ENCODE data around the gene TLE7.

The TLE7 gene

DNA sequence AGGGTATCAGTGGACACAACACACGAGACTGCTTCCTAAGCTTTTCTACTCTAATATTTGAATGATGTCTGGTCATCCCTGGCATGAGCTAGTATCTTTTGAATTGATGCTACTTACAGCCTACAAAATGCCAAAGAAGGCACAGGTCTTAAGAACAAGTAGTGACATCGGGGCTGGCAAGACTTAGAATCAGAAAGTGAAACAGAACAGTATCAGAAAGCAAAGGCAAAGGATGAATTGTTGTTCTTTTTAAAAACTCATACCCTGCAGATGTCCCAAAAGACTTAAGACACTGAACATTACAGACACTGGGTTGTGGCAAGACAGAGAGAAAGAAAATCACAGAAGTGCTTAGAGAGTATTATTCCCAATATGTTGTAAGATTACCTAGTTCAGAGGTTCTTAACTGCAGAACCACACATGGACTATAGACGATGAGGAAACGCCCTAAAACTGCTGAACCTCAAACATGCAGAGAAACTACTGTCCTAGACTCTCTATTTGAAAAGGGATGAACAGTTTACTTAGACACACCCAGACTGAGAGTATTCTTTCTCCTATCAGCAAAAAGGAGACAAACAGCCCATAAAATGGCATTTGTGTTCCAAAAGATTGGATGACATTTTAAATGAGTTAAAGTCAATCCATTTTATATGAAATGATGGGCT is 34.7 kb upstream of the TLE7 start:
- H3K4me3 ChIP-seq (IDR thresholded peaks at IDR 0.05; ENCODE audit: insufficient read depth, low read depth, low read length) = no peak overlapping the region
- H3K79me2 ChIP-seq (ENCODE audit: insufficient read depth, low read depth) = no peaks in the 10 kb centered on the region
- H2AFZ ChIP-seq (ENCODE audit: low read depth) = no peak overlapping the region
- H3K4me2 ChIP-seq = no peak overlapping the region
- H4K20me1 ChIP-seq (ENCODE audit: insufficient read depth) = no peaks in the 10 kb centered on the region
- H3K36me3 ChIP-seq (ENCODE audit: insufficient read depth) = no peaks in the 10 kb centered on the region
- H3K27ac ChIP-seq = no peak overlapping the region
- no peak overlapping the region for H3K9ac ChIP-seq
- no peaks in the 10 kb centered on the region for H3K4me1 ChIP-seq (ENCODE audit: low read depth, poor library complexity, severe bottlenecking)
- no peaks in the 10 kb centered on the region for H3K27me3 ChIP-seq (ENCODE audit: insufficient read depth, low read depth)
- TF ChIP-seq, protein P1, sequence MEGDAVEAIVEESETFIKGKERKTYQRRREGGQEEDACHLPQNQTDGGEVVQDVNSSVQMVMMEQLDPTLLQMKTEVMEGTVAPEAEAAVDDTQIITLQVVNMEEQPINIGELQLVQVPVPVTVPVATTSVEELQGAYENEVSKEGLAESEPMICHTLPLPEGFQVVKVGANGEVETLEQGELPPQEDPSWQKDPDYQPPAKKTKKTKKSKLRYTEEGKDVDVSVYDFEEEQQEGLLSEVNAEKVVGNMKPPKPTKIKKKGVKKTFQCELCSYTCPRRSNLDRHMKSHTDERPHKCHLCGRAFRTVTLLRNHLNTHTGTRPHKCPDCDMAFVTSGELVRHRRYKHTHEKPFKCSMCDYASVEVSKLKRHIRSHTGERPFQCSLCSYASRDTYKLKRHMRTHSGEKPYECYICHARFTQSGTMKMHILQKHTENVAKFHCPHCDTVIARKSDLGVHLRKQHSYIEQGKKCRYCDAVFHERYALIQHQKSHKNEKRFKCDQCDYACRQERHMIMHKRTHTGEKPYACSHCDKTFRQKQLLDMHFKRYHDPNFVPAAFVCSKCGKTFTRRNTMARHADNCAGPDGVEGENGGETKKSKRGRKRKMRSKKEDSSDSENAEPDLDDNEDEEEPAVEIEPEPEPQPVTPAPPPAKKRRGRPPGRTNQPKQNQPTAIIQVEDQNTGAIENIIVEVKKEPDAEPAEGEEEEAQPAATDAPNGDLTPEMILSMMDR (conservative IDR thresholded peaks at IDR 0.05; ENCODE audit: low read depth, low read length) = no peak

DNA sequence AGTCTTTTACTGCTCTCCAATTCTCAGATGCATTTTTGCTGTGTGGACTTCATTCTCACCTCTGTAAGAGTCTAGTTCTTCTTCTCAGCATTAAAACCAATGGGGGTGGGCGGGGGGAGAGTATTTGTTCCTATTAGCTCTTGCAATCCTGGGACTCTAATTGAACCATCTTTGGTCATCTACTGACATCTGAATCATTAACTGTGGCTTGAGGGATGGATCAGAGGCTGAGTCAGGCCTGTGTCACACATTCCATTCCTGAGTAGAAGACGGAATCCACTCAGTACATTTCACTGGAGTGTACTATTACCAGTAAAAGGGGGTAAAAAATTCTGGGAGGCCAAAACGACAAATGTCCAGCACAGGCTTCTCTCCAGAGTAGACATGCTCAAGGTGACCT is 33.0 kb upstream of the TLE7 start:
- Histone ChIP-seq H2AFZ (ENCODE audit: low read depth) (no peak overlapping the region), H3K27ac (no peak overlapping the region), H3K79me2 (ENCODE audit: insufficient read depth, low read depth) (no peaks in the 10 kb centered on the region)

DNA sequence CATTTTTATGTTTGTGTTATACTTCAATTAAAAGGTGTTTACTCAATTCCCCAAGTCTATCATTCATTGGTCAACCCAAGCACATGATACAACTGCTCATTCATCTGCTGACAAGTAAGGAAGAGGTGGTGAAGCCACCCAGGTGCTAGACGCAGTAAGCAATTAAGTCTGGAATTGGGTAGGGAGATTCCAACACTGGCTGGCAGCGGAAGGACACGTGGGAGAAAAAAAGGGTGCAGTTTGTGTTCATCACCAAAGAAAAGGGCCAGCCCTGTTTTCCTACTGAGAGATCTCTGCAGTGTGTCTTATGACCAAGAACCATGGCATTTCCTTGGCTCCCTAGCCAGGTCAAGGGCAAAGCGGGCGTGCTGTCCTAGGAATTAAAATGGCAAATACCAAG is 32.0 kb upstream of the TLE7 start:
- Histone ChIP-seq H3K4me2 (no peak overlapping the region), H3K27me3 (ENCODE audit: insufficient read depth, low read depth) (no peaks in the 10 kb centered on the region), H3K27ac (no peak overlapping the region), H3K79me2 (ENCODE audit: insufficient read depth, low read depth) (no peaks in the 10 kb centered on the region), H3K4me1 (ENCODE audit: low read depth, poor library complexity, severe bottlenecking) (no peaks in the 10 kb centered on the region), H4K20me1 (ENCODE audit: insufficient read depth) (no peaks in the 10 kb centered on the region), H3K4me3 (IDR thresholded peaks at IDR 0.05; ENCODE audit: insufficient read depth, low read depth, low read length) (no peak overlapping the region), H3K36me3 (ENCODE audit: insufficient read depth) (no peaks in the 10 kb centered on the region; the same call in 1 of the 2 replicates), H3K9ac (no peak overlapping the region), H2AFZ (ENCODE audit: low read depth) (no peak overlapping the region)
- TF ChIP-seq, protein P1 (conservative IDR thresholded peaks at IDR 0.05; ENCODE audit: low read depth, low read length) = no peak

More for the DNA sequence above, 33.0 kb upstream of the TLE7 start:
- Histone ChIP-seq H3K27me3 (ENCODE audit: insufficient read depth, low read depth) (no peaks in the 10 kb centered on the region), H4K20me1 (ENCODE audit: insufficient read depth) (no peaks in the 10 kb centered on the region), H3K4me3 (IDR thresholded peaks at IDR 0.05; ENCODE audit: insufficient read depth, low read depth, low read length) (no peak overlapping the region), H3K4me1 (ENCODE audit: low read depth, poor library complexity, severe bottlenecking) (no peaks in the 10 kb centered on the region), H3K36me3 (ENCODE audit: insufficient read depth) (no peaks in the 10 kb centered on the region), H3K4me2 (no peak overlapping the region), H3K9ac (no peak overlapping the region)
- TF ChIP-seq, protein P1 (conservative IDR thresholded peaks at IDR 0.05; ENCODE audit: low read depth, low read length) = no peak

DNA sequence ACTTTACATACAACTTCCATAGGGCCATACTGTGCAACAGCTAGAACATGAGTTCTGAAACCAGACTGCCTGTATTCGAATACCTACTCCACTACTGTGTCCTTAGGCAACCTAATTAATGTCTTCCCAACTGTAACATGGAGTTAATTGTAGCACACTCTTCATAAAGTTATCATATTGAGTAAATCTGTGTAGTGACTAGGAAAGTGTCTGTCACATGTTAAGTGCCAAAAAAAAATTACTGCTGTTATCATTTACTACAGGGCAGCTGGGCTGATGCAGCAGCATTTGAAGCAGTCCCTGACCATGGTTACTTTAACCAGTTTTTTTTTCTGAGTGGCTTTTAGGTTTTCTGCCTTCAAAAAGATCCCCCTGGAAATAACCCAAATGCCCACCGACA is 31.1 kb upstream of the TLE7 start:
- Histone ChIP-seq H3K27me3 (ENCODE audit: insufficient read depth, low read depth) (no peaks in the 10 kb centered on the region), H3K27ac (no peak overlapping the region), H3K4me3 (IDR thresholded peaks at IDR 0.05; ENCODE audit: insufficient read depth, low read depth, low read length) (no peak overlapping the region), H3K4me1 (ENCODE audit: low read depth, poor library complexity, severe bottlenecking) (no peaks in the 10 kb centered on the region), H4K20me1 (ENCODE audit: insufficient read depth) (no peaks in the 10 kb centered on the region), H3K79me2 (ENCODE audit: insufficient read depth, low read depth) (no peaks in the 10 kb centered on the region), H3K36me3 (ENCODE audit: insufficient read depth) (no peaks in the 10 kb centered on the region; the same call in 1 of the 2 replicates), H3K4me2 (no peak overlapping the region), H3K9ac (no peak overlapping the region), H2AFZ (ENCODE audit: low read depth) (no peak overlapping the region)
- TF ChIP-seq, protein P1 (conservative IDR thresholded peaks at IDR 0.05; ENCODE audit: low read depth, low read length) = no peak

Data from KMS-11 (cell line).